D721Med (cell line): ENCODE results near the gene NRXN3.

ENCODE experiments used
- DNase-seq: peaks from one replicate; pipeline ENCODE4 v3.0.0; 2011; ENCODE audit warnings: low spot score; ENCODE audit not compliant: insufficient read length
- FAIRE-seq: peaks from 2 replicates; lab custom pipeline; 2011; peaks lifted over from hg19 to GRCh38; lab: Jason Lieb, UNC
- CTCF ChIP-seq: IDR thresholded peaks from 2 replicates; pipeline ENCODE4 v1.5.1; 2012; ENCODE audit warnings: mild to moderate bottlenecking, control low read depth; ENCODE audit not compliant: insufficient read depth; ENCODE audit errors: missing control alignments

Gene NRXN3

GRCh38 chr14:78450669-78451318 lies 280.6 kb downstream of the NRXN3 start:
- FAIRE-seq: no peak
- no peak for TF ChIP-seq CTCF
- no peak for DNase-seq

- no peak for TF ChIP-seq CTCF
- DNase-seq (no peak), FAIRE-seq (no peak)
Measured at GRCh38 chr14:78451319-78451695, 281.1 kb downstream of the NRXN3 start.

GRCh38 chr14:78455896-78456435 lies 285.8 kb downstream of the NRXN3 start:
- no peak for FAIRE-seq

GRCh38 chr14:78469947-78470346 lies 299.8 kb downstream of the NRXN3 start:
- FAIRE-seq (no peak), DNase-seq (no peak)
- no peak for TF ChIP-seq CTCF

More at GRCh38 chr14:78455896-78456435, 285.8 kb downstream of the NRXN3 start:
- no peak for DNase-seq
- TF ChIP-seq CTCF: no peak

- no peak for DNase-seq
- no peak for FAIRE-seq
- no peak for TF ChIP-seq CTCF
Measured at GRCh38 chr14:78479127-78479780, 309.1 kb downstream of the NRXN3 start.

GRCh38 chr14:78484028-78484427 lies 313.9 kb downstream of the NRXN3 start:
- FAIRE-seq (no peak), DNase-seq (no peak)
- no peak for TF ChIP-seq CTCF

- DNase-seq (no peak), FAIRE-seq (no peak)
- TF ChIP-seq CTCF: no peak
Measured at GRCh38 chr14:78486081-78486480, 315.9 kb downstream of the NRXN3 start.
